Airway epithelial cell (primary cell): ENCODE data around the gene PSME4. TPM values are rescaled to one million over a fixed set of nuclear protein-coding genes. Genes with fewer than 3 reads are reported as not detected.

Experiments used
- total RNA-seq: library from RNA; depleted of rRNA; stranded (reverse); fragments of >200 nt; gene quantifications from 2 replicates; pipeline ENCODE4 v1.2.3, GENCODE V29; 2015

The PSME4 gene
- total RNA-seq = 27.7 and 44.3 TPM in 2 replicates

GRCh38 chr2:53970724-53971602 is at the start of gene PSME4:
Gene PSME4, minus strand, starts transcription at chr2:53970993. Its CDS starts 209 bp downstream, at chr2:53970784.

GRCh38 chr2:53859206-53860181 is 111.3 kb downstream of the PSME4 start, which contains the start of gene GPR75:
Gene GPR75, minus strand, starts transcription at chr2:53859967. Its CDS starts 5,211 bp downstream, at chr2:53854756.

Other genes with a start within 250 kb of the PSME4 start
- gene CHAC2, start 203.2 kb downstream of the PSME4 start, total RNA-seq = 10.6 and 13.3 TPM in 2 replicates
- gene ASB3, start 184.0 kb downstream of the PSME4 start, total RNA-seq = 10.6 and 12.5 TPM in 2 replicates
- 43.3 and 48.6 TPM in 2 replicates for gene ERLEC1, start 183.9 kb downstream of the PSME4 start, total RNA-seq
- 0.05 and 0.78 TPM in 2 replicates for gene GPR75, start 111.0 kb downstream of the PSME4 start, total RNA-seq
- gene ACYP2, start 144.6 kb upstream of the PSME4 start, total RNA-seq = 6.9 and 8.3 TPM in 2 replicates